Activated CD8-positive, alpha-beta T cell treated with anti-CD3 and anti-CD28 coated beads for 36 hours (primary cell): ENCODE measurements around the gene MIER2. TPM values are rescaled to one million over a fixed set of nuclear protein-coding genes. Genes with fewer than 3 reads are reported as not detected.
"Not testable (repeated sequence)": the region's sequence is repeated elsewhere in the genome, so short reads cannot be mapped to it uniquely, and the experiment has no call there.

Experiments
- ATAC-seq: fragments of 200-7000 bp; cut with Tn5 transposase; one replicate; pipeline ENCODE4 v1.10.0; 2021; ENCODE audit warnings: mild to moderate bottlenecking, moderate library complexity
- CTCF ChIA-PET: fragments of 350-600 bp; sonication (Branson Sonifier 250); formaldehyde crosslinking; loops from one replicate; lab custom pipeline; 2021; ENCODE audit warnings: antibody characterized with exemption; lab: Charles Lee
- POLR2A ChIA-PET: fragments of 350-600 bp; sonication (Branson Sonifier 250); formaldehyde crosslinking; loops from one replicate; lab custom pipeline; 2021; ENCODE audit warnings: antibody characterized with exemption; lab: Charles Lee
- DNase-seq: peaks from one replicate; pipeline ENCODE4 v3.0.0-alpha.2; 2020
- H3K27ac Mint-ChIP-seq: one replicate; pipeline ENCODE4 v1.8.0; 2021; ENCODE audit warnings: mild to moderate bottlenecking, mixed read lengths
- H3K27me3 Mint-ChIP-seq: one replicate; pipeline ENCODE4 v1.8.0; 2021; ENCODE audit warnings: mixed read lengths
- H3K36me3 Mint-ChIP-seq: one replicate; pipeline ENCODE4 v1.8.0; 2021; ENCODE audit warnings: low read depth, mixed read lengths
- H3K4me1 Mint-ChIP-seq: one replicate; pipeline ENCODE4 v1.8.0; 2021; ENCODE audit warnings: low read depth, mixed read lengths
- H3K4me3 Mint-ChIP-seq: one replicate; pipeline ENCODE4 v1.8.0; 2021; ENCODE audit warnings: mild to moderate bottlenecking, moderate library complexity, mixed read lengths
- H3K9me3 Mint-ChIP-seq: one replicate; pipeline ENCODE4 v1.8.0; 2021; ENCODE audit warnings: mixed read lengths
- intact Hi-C: fragments of 100-400 bp; cut with micrococcal nuclease; formaldehyde crosslinking; loops from one replicate; pipeline ENCODE4 v1.10.0; 2022
- total RNA-seq, 2 experiments: library from RNA; stranded (reverse); gene quantifications; one replicate each; pipeline ENCODE4 v1.2.3, GENCODE V29; 2021
- TF ChIP-seq, protein P1 (sequence below): fragments of 200-600 bp; IDR thresholded peaks from one replicate; pipeline ENCODE4 v1.8.0; 2022; ENCODE audit warnings: antibody characterized with exemption, mild to moderate bottlenecking

Gene MIER2
- total RNA-seq, 2 experiments from 2014 or later: 20.0 to 20.4 TPM

DNA sequence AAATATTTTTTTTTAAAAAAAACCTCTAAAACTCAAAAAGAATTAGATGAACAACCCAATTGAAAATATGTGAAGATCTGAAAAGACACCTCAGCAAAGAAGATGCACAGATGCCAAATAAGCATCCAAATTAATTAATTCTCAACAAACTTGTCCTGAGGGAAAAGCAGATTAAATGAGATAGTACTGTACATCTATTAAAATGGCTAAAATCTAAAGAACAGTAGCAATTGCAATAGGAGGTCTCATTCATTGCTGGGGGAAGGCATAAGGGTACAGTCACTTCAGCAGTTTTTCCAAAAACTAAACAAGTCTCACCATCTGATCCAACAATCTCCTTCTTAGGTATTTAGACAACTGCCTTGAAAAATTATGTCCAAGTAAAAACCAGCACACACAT, 75.4 kb downstream of the MIER2 start:
- H3K27ac Mint-ChIP-seq: no peak overlapping the region
- H3K9me3 Mint-ChIP-seq: no peaks in the 10 kb centered on the region
- H3K27me3 Mint-ChIP-seq: peaks cover 49% of the 10 kb centered on the region
- ATAC-seq (no peak), DNase-seq (no peak)
- TF ChIP-seq, protein P1, sequence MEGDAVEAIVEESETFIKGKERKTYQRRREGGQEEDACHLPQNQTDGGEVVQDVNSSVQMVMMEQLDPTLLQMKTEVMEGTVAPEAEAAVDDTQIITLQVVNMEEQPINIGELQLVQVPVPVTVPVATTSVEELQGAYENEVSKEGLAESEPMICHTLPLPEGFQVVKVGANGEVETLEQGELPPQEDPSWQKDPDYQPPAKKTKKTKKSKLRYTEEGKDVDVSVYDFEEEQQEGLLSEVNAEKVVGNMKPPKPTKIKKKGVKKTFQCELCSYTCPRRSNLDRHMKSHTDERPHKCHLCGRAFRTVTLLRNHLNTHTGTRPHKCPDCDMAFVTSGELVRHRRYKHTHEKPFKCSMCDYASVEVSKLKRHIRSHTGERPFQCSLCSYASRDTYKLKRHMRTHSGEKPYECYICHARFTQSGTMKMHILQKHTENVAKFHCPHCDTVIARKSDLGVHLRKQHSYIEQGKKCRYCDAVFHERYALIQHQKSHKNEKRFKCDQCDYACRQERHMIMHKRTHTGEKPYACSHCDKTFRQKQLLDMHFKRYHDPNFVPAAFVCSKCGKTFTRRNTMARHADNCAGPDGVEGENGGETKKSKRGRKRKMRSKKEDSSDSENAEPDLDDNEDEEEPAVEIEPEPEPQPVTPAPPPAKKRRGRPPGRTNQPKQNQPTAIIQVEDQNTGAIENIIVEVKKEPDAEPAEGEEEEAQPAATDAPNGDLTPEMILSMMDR: no peak
- ChIA-PET CTCF (no interaction called here), POLR2A (no interaction called here)
- H3K4me1 Mint-ChIP-seq: peaks cover 8% of the 10 kb centered on the region
- H3K4me3 Mint-ChIP-seq: no peak overlapping the region
- H3K36me3 Mint-ChIP-seq: no peaks in the 10 kb centered on the region
- intact Hi-C loops: no loop called here

DNA sequence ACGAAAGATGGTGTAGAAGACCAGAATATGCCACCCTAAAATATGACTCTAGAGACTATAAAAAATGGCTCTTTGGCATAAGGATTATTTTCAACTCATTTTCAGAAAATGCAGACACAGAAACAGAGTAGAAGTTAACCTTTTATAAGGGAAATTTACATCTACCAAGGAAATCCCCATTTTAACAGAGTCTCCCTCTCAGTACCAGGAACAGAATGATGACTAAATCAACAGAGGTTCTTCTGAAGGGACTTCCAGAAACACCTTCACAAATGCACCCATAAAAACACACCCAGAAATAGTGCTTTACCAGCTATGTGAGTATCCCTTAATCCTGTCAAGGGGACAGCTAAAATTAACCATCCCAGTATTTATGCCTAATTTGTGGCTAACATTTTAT, 82.5 kb downstream of the MIER2 start:
- H3K4me1 Mint-ChIP-seq: peaks cover 21% of the 10 kb centered on the region
- CTCF ChIA-PET: interaction anchor here (0.6 kb wide), 1 partner anchor 662 kb away, joined by 3 read pairs; no protein-coding TSS in a partner anchor

DNA sequence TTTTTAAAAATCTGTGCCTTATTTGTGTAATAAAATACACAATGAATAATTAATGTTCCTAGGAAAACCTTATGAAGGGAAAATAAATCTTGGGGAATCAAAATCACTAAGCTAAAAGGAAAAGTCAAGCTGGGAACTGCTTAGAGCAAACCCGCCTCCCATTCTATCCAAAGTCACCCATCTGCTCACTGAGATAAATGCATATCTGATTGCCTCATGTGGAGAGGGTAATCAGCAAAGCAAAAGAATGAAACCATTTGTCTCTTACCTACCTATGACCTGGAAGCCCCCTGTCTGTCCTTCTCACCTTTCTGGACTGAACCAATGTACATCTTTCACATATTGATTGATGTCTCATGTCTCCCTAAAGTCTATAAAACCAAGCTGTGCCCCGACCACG, 87.8 kb downstream of the MIER2 start:
- POLR2A ChIA-PET, DNase-seq, H3K9me3 Mint-ChIP-seq, H3K27ac Mint-ChIP-seq, H3K36me3 Mint-ChIP-seq, H3K4me1 Mint-ChIP-seq, ATAC-seq, H3K4me3 Mint-ChIP-seq, intact Hi-C loops: not testable (repeated sequence)
- peaks cover 47% of the 10 kb centered on the region for H3K27me3 Mint-ChIP-seq
- CTCF ChIA-PET: interaction anchor here (1.5 kb wide), 1 partner anchor 10 kb away, joined by 4 read pairs; no protein-coding TSS in a partner anchor

More for the DNA sequence above, 82.5 kb downstream of the MIER2 start:
- H3K36me3 Mint-ChIP-seq: no peaks in the 10 kb centered on the region
- H3K27ac Mint-ChIP-seq: peak overlapping the region; percentile 84
- peaks cover 44% of the 10 kb centered on the region for H3K27me3 Mint-ChIP-seq
- no peak for DNase-seq
- POLR2A ChIA-PET: no interaction called here
- peak; percentile 85 for ATAC-seq
- TF ChIP-seq, protein P1: no peak
- intact Hi-C loops: no loop called here
- H3K9me3 Mint-ChIP-seq: no peaks in the 10 kb centered on the region
- no peak overlapping the region for H3K4me3 Mint-ChIP-seq

Other genes starting within 250 kb of the MIER2 start
- not detected for gene OR4F17, start 237.7 kb downstream of the MIER2 start, total RNA-seq
- under 1 TPM in 1 of 2 experiments, not detected in 1; 0.36 TPM for gene PLPP2, start 53.4 kb downstream of the MIER2 start, total RNA-seq
- gene C2CD4C, start 64.4 kb upstream of the MIER2 start, total RNA-seq: under 1 TPM; 0.13 to 0.25 TPM
- under 1 TPM; 0.25 to 0.45 TPM for gene SHC2, start 116.2 kb upstream of the MIER2 start, total RNA-seq
- under 1 TPM; 0.20 to 0.22 TPM for gene MADCAM1, start 151.7 kb upstream of the MIER2 start, total RNA-seq
- 1 to 10 TPM; 8.9 to 9.3 TPM for gene TPGS1, start 162.7 kb upstream of the MIER2 start, total RNA-seq
- gene CDC34, start 187.0 kb upstream of the MIER2 start, total RNA-seq: 10 to 100 TPM; 38.1 to 43.7 TPM
- 10 to 100 TPM; 52.7 to 58.5 TPM for gene GZMM, start 199.3 kb upstream of the MIER2 start, total RNA-seq
- gene BSG, start 227.8 kb upstream of the MIER2 start, total RNA-seq: 100 to 1,000 TPM; 159 to 160 TPM
- gene HCN2, start 245.1 kb upstream of the MIER2 start, total RNA-seq: under 1 TPM; 0.18 TPM